ENCODE results near the gene GSG1.

- TF ChIP-seq CTCF (IDR thresholded peaks at IDR 0.05) (no peak), POLR2A (IDR thresholded peaks at IDR 0.05) (no peak)
These were observed 15.7 kb downstream of the GSG1 start for GRCh38 chr12:13087766-13088165.

Data from heart left ventricle (tissue), 13 donors.